Fibroblast of the aortic adventitia (primary cell): Measurements from ENCODE around the gene ANKRD28. TPM values are rescaled to one million over a fixed set of nuclear protein-coding genes. Genes with fewer than 3 reads are reported as not detected.
"Not testable (repeated sequence)": the region's sequence is repeated elsewhere in the genome, so short reads cannot be mapped to it uniquely, and the experiment has no call there.

ENCODE experiments used
- DNase-seq: peaks from one replicate; pipeline ENCODE4 v3.0.0-alpha.2; 2010; ENCODE audit warnings: low read depth
- H3K4me3 ChIP-seq: 2 replicates; pipeline ENCODE4 v1.5.1; 2011; ENCODE audit warnings: low read depth, mild to moderate bottlenecking, control low read depth, low read length, moderate library complexity
- CTCF ChIP-seq: IDR thresholded peaks from 2 replicates; pipeline ENCODE4 v1.5.1; 2011; ENCODE audit warnings: mild to moderate bottlenecking, low read length, control low read depth, inconsistent platforms; ENCODE audit not compliant: insufficient read depth
- total RNA-seq: library from RNA; depleted of rRNA; stranded (reverse); fragments of >200 nt; gene quantifications from 2 replicates; pipeline ENCODE4 v1.2.3, GENCODE V29; 2012; ENCODE audit warnings: low replicate concordance

Gene ANKRD28
- total RNA-seq, 1 donor, result 121 TPM

- DNase-seq, result peak; percentile 93
- H3K4me3 ChIP-seq, result no peak overlapping the region
Observed at GRCh38 chr3:15815696-15816095, 17.9 kb upstream of the ANKRD28 start.

GRCh38 chr3:15813079-15813478, 15.3 kb upstream of the ANKRD28 start:
- DNase-seq, result not testable (repeated sequence)

More at GRCh38 chr3:15815696-15816095, 17.9 kb upstream of the ANKRD28 start:
- TF ChIP-seq CTCF, result peak; percentile 41

GRCh38 chr3:15812183-15812582, 14.4 kb upstream of the ANKRD28 start:
- DNase-seq, result peak; percentile 65

More at GRCh38 chr3:15813079-15813478, 15.3 kb upstream of the ANKRD28 start:
- H3K4me3 ChIP-seq, result not testable (repeated sequence)

GRCh38 chr3:15810702-15811101, 12.9 kb upstream of the ANKRD28 start:
- no peak for DNase-seq
- TF ChIP-seq CTCF, result no peak
- H3K4me3 ChIP-seq, result no peak overlapping the region

More at GRCh38 chr3:15812183-15812582, 14.4 kb upstream of the ANKRD28 start:
- no peak overlapping the region for H3K4me3 ChIP-seq
- peak; percentile 35 for TF ChIP-seq CTCF

GRCh38 chr3:15809313-15809712, 11.5 kb upstream of the ANKRD28 start:
- no peak for DNase-seq
- no peak overlapping the region for H3K4me3 ChIP-seq
- TF ChIP-seq CTCF, result no peak

- TF ChIP-seq CTCF, result no peak
- no peak for DNase-seq
- no peak overlapping the region for H3K4me3 ChIP-seq
Observed at GRCh38 chr3:15808679-15809310, 11.0 kb upstream of the ANKRD28 start.

GRCh38 chr3:15805756-15806266, 8.0 kb upstream of the ANKRD28 start:
- TF ChIP-seq CTCF, result no peak
- no peak overlapping the region for H3K4me3 ChIP-seq
- DNase-seq, result peak; percentile 75
